ENCODE data around the gene IFNA17. TPM values are rescaled to one million over a fixed set of nuclear protein-coding genes. Genes with fewer than 3 reads are reported as not detected.

Gene IFNA17
- not detected in 2 replicates for total RNA-seq

DNA sequence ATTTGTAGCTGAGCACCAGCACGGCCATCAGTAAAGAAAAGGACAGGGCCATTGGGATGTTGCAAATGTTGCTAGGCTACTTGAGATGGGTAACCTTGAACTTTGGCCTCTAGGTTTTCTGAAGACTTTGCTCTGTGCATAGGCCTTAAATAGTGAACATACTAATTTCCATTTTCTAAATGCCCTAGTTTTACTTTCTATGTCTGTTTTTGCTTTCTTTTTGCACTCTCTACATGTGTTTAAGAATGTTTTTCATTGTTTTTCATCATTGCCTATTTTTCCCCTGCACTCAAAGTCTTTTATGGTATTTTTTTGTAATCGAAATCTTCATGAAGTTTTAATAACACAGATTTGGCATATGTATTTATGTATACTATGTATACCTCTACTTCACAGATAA is at the start of gene IFNA17:
IFNA17 (minus strand) TSS at position 101 of the 400 bp plus-strand sequence; CDS start at position 52, 49 bp downstream.

GRCh38 chr9:21239911-21240310 is 11.9 kb upstream of the IFNA17 start, which contains the start of gene IFNA14:
Gene IFNA14 (minus strand): TSS chr9:21240005. CDS start chr9:21239935, 70 bp downstream.

DNA sequence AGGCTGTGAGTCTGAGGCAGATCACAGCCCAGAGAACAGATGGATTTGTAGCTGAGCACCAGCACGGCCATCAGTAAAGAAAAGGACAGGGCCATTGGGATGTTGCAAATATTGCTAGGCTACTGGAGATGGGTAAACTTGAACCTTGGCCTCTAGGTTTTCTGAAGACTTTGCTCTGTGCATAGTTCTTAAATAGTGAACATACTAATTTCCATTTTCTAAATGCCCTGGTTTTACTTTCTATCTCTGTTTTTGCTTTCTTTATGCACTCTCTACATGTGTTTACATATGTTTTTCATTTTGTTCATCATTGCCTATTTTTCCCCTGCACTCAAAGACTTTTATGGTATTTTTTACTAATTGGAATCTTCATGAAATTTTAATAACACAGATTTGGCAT is 10.8 kb downstream of the IFNA17 start, which contains the start of gene IFNA16:
IFNA16 (minus strand) TSS at position 101 of the 400 bp plus-strand sequence; CDS start at position 95, 6 bp downstream.

GRCh38 chr9:21207043-21207442 is 21.0 kb downstream of the IFNA17 start, which contains the start of gene IFNA10:
Gene IFNA10 (minus strand): TSS chr9:21207143. CDS start chr9:21207097, 46 bp downstream.

DNA sequence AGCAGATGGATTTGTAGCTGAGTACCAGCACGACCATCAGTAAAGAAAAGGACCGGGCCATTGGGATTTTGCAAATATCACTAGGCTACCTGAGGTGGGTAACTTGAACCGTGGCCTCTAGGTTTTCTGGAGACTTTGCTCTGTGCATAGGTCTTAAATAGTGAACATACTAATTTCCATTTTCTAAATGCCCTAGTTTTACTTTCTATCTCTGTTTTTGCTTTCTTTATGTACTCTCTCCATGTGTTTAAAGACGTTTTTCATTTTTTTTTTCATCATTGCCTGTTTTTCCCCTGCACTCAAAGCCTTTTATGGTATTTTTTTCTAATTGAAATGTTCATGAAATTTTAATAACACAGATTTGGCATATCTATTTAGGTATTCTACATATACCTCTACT is 25.9 kb downstream of the IFNA17 start, which contains the start of gene IFNA7:
IFNA7 (minus strand) TSS at position 101 of the 400 bp plus-strand sequence; CDS start at position 61, 40 bp downstream.

DNA sequence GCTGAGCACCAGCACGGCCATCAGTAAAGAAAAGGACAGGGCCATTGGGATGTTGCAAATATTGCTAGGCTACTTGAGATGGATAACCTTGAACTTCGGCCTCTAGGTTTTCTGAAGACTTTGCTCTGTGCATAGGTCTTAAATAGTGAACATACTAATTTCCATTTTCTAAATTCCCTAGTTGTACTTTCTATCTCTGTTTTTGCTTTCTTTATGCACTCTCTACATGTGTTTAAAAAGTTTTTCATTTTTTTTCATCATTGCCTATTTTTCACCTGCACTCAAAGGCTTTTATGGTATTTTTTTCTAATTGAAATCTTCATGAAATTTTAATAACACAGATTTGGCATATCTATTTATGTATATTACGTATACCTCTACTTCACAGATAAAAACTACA is 40.5 kb downstream of the IFNA17 start, which contains the start of gene IFNA4:
IFNA4 (minus strand) TSS at position 101 of the 400 bp plus-strand sequence; CDS start at position 45, 56 bp downstream.

Other genes with a start within 250 kb of the IFNA17 start
- gene HACD4, start 196.6 kb downstream of the IFNA17 start, total RNA-seq, result 2.1 and 2.4 TPM in 2 replicates
- gene IFNB1, start 150.3 kb downstream of the IFNA17 start, total RNA-seq, result not detected in 2 replicates
- not detected in 2 replicates for gene IFNW1, start 86.4 kb downstream of the IFNA17 start, total RNA-seq
- gene IFNA21, start 61.6 kb downstream of the IFNA17 start, total RNA-seq, result not detected in 2 replicates
- not detected in 2 replicates for gene IFNA4, start 40.6 kb downstream of the IFNA17 start, total RNA-seq
- not detected in 2 replicates for gene IFNA7, start 26.0 kb downstream of the IFNA17 start, total RNA-seq
- gene IFNA10, start 21.1 kb downstream of the IFNA17 start, total RNA-seq, result not detected in 2 replicates
- gene IFNA16, start 10.9 kb downstream of the IFNA17 start, total RNA-seq, result not detected in 2 replicates
- not detected in 2 replicates for gene IFNA14, start 11.8 kb upstream of the IFNA17 start, total RNA-seq
- gene IFNA5, start 77.1 kb upstream of the IFNA17 start, total RNA-seq, result not detected in 2 replicates
- 17.1 and 19.6 TPM in 2 replicates for gene KLHL9, start 107.2 kb upstream of the IFNA17 start, total RNA-seq
- gene IFNA6, start 122.7 kb upstream of the IFNA17 start, total RNA-seq, result not detected in 2 replicates
- gene IFNA13, start 139.8 kb upstream of the IFNA17 start, total RNA-seq, result not detected in 2 replicates
- not detected in 2 replicates for gene IFNA2, start 157.2 kb upstream of the IFNA17 start, total RNA-seq
- not detected in 2 replicates for gene IFNA8, start 180.9 kb upstream of the IFNA17 start, total RNA-seq
- gene IFNA1, start 212.2 kb upstream of the IFNA17 start, total RNA-seq, result not detected in 2 replicates

Measured in mesangial cell (primary cell).